ENCODE results near the gene CD300A.
A peak's percentile ranks its signal among the peaks of the same experiment; 100 is the strongest.

Gene CD300A

GRCh38 chr17:74466111-74466827 lies at the start of gene CD300A:
Gene CD300A, plus strand, starts transcription at chr17:74466634. Its CDS starts 70 bp downstream, at chr17:74466704.
- peak; percentile 78 to 89 for DNase-seq

DNA sequence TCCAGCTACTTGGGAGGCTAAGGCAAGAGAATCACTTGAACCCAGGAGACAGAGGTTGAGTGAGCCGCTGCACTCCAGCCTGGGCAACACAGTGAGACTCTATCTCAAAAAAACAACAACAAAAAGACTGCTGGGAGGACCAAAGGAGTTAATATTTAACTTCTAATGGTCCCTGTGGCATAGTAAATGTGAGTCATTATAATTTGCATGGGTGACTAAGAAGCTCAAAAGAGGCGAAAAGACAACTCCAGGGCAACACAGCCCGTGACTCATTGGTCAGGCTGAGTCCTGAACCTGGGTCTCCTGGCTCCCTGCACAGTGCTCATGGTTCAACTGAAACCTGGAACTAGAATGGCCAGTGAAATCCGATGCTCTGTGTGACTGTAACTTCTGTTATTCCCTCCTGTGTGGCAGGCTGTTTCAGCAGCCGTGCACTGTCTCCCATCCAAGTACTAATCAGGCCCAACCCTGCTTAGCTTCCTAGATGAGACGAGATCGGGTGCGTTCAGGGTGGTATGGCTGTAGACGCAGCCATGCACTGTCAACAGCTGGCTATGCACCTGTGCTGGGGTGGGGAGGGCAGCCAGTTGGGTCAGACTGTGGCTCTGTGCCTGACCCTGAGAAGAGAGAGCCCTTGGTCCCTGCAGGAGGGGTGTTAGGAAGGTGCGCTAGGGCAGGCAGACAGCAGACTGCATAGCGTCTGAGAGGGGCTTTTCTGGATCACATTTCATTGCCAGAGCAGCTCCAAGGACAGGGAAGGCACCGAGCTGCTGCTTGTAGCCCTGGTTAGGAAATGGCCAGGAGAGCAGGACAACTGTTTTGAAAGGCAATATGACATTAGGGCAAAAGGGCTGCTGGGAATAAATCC lies 49.0 kb upstream of the CD300A start:
- no peak for DNase-seq

GRCh38 chr17:74419928-74420411 lies 46.5 kb upstream of the CD300A start:
- DNase-seq = no peak

DNA sequence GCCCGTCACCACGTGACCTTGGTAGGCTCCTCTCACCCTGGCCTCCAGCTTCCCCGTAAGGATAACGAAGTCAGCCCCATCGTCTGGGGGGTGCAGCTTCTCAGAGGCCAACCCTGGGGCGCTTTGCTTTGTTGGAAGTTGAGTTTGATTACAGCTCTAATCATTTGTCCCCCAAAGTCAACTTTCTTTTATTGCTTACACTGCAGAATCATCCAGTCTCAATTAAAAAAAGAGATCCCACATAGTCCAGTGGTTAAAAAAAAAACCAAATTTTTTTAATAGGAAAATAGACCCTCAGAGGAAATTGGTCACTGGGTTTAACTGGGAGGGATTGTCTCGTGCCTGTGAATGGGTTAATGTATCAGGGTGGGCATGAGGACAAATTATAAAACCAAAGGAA lies 42.3 kb upstream of the CD300A start:
- DNase-seq = no peak

DNA sequence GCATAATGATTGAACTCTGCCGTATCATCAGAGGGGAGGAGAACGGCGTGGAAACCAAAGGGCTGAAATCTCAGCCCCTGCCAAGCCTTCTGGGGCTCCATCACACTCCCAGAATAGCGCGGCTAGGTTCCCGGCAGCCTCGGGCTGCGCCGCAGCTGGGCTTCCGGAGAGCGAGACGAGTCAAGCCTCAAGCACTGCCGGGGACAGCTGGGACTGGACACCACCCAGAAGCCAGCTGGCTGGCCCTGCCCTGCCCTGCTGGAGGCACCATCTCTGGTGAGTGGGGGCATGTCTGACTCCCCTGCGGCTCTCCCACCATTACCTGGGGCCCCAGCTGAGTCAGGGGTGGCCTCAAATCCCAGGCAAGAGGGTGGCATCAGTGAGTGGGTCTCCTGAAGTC lies 41.8 kb upstream of the CD300A start:
- DNase-seq = no peak

DNA sequence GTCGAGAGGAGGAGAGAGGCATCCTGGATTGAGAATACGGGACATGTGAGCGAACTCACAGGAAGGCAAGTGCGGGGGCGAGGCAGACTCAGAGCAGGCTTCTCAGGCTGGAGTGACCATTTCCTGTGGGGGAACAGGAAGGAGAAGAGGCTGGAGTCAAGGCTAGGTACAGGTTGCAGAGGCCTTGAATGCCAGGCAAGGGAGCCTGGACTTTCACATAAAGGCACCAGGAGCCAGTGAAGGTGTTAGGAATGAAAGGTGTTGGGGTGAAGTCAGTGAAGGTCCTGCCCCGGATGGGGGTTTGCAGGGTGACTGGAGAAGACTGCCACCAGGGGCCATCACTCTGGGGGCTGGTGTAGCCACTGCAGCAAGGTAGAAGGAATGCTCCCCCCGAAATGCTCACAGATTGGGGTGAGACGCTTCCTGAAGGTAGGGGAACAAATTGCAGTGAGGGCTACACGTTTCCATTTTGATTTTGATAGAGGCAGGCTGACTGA lies 39.8 kb upstream of the CD300A start:
- DNase-seq = no peak

- no peak for DNase-seq
Observed at GRCh38 chr17:74427048-74427762, 39.2 kb upstream of the CD300A start.

GRCh38 chr17:74427763-74428153 lies 38.7 kb upstream of the CD300A start:
- DNase-seq = no peak

DNA sequence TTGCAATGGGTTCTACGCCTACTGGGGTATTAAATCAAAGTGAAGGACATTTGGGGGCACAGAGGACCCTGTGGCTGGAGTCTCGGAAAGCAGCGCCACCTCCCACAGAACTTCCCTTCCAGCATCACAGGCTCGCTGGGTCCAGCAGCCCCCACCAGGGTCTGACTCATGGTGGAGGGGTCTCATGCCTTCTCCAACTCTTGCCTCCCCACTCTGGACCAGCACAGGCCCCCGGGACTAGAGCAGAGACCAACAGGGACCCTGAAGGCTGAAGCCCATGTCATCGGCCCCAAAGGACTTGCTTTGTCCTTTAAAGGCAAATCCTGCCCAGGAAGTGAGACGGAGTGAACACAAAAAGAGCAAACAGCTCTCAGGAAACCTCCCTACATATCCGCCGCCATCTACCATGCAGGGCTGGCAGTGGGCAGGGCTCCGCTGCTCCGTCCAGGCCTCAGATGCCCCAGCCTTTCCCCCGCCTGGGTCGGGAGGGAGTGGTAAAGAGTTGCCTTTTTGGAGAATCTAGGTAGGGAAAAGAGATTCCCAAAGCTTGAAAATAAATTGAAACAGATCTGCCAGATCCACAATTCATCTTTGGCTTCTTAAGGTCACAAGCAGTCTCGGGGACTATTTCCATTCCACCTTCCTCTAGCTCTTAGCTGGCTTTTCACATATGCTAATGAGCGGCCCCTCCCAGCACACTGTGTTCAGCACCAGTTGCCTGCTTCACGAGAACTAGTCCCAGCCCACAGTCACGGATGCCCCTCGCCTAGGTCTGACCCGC lies 36.6 kb upstream of the CD300A start:
- DNase-seq = no peak

DNA sequence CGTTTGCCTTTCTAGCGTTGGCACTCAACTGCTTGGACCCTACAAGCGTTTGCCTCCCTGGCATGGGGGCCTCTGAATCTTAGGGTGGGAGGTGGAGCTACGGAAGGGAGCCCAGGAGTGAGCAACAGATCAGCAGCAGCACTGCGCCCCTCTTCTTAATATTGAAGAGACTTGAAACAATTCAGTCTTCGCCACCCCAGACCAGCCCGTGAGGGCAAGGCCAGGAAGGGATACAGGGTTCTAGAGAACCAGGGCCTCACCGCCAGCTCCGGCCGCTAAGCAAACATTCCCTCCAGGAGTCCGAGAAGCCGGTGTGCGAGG lies 36.1 kb upstream of the CD300A start:
- no peak for DNase-seq

DNA sequence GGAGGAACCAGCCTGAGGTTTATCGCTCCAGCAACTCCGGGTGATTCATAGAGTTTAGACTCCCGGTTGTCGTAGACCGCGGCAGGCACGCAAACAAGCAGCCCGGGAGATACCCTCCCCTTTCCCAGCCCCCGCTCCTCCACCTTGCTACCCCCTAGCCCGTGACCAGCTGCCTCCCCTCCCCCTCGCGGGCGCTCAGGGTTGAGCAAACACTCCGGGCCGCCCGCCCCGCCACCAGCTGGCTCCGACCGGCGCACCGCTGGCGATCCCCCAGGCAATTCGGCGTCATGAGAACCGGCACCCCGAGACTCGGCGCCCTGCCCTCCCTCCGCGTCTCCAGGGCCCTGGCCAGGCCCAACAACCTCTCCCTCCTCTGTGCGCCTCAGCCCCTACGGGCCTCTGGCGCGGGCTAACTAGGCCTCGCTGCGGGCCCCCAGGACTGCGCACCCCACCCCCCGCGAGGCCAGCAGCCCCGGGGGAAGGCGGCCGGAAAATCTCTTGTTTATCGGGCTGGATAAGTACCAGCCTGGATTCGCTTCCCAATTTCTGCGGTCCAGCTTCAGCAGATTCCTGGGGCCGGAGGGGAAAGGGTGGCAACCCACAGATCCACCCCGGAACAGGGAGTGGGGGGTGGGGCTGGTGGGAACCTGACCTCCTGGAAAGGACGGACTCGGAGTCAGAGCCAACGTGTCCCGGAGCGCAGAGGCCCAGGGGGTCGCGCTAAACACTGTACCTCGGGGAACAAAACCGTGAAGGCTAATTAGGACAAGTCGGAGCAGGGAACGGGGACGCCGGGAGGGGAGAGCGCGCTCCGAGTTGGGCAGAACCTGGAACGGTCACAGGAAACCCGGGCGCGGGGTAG lies 35.5 kb upstream of the CD300A start:
- no peak for DNase-seq

- no peak for DNase-seq
Observed at GRCh38 chr17:74431568-74432423, 34.6 kb upstream of the CD300A start, which contains the start of gene GPRC5C. Gene GPRC5C, plus strand, starts transcription at chr17:74432088. Its CDS starts 7,689 bp downstream, at chr17:74439777.

DNA sequence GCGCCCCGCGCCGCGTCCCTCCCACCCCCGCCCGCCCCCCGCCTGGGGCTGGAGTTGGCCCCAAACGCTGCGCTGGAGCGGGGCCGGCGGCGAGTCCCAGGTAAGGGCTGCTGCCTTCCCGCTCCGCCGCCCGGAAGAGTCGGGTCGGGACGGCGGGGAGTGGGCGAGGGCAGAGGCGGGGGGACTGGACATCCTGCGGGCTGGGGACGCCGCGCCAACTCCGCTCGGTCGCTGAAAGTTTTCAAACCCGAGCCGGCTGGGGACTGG lies 34.1 kb upstream of the CD300A start:
- no peak for DNase-seq

GRCh38 chr17:74432766-74433391 lies 33.6 kb upstream of the CD300A start:
- DNase-seq = no peak

DNA sequence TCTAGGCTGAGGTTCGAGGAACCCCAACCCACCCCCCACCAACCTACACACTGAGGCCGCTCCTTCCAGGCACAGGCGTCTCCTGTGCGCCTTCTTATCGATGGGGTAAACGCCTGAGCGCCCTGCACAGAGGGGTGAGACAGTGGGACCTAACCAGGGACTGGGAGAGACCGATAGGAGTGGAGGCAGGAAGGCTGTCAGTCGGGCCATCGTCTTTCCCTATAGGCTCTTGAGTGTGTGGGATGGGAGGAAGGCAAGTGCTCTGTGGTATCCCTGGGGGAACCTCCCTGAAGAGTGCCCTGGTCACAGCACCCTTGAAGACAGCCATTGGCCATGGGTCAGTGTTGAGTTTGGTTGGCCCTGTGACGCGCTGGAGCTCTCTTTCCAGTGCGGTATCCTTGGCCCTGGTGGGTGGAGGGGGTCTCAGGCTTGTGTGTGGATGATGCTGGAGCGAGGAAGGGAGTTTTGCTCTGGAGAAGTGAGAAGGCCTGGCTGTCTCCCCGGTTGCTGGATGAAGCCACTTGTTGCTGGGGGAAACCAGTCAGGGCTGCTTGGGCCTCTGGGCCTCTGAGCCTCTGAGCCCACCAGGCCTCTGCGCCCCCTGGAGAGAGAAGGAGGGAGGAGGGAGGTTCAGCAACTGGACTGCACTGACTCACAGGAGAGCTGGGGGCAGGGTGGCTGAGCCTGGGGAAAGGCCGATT lies 32.9 kb upstream of the CD300A start:
- DNase-seq = no peak

GRCh38 chr17:74435775-74436359 lies 30.6 kb upstream of the CD300A start:
- DNase-seq = no peak

DNA sequence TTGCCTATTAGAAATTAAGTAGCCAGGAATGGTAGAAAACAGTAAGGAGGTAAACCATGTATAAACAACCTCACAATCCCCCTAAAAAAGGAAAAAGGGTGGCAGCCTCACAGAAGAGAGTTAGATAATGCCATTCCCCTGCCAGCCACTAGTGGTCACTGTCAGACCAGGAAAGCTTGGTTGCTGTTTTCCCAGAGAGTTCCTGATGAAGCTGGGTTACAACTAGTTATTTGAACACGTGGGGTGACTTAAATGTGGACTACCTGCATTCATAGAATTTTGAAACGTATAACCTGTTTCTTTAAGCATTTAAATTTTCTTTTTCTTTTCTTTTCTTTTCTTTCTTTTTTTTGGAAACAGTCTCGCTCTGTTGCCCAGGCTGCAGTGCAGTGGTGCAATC lies 28.7 kb upstream of the CD300A start:
- DNase-seq = peak; percentile 52 to 59

DNA sequence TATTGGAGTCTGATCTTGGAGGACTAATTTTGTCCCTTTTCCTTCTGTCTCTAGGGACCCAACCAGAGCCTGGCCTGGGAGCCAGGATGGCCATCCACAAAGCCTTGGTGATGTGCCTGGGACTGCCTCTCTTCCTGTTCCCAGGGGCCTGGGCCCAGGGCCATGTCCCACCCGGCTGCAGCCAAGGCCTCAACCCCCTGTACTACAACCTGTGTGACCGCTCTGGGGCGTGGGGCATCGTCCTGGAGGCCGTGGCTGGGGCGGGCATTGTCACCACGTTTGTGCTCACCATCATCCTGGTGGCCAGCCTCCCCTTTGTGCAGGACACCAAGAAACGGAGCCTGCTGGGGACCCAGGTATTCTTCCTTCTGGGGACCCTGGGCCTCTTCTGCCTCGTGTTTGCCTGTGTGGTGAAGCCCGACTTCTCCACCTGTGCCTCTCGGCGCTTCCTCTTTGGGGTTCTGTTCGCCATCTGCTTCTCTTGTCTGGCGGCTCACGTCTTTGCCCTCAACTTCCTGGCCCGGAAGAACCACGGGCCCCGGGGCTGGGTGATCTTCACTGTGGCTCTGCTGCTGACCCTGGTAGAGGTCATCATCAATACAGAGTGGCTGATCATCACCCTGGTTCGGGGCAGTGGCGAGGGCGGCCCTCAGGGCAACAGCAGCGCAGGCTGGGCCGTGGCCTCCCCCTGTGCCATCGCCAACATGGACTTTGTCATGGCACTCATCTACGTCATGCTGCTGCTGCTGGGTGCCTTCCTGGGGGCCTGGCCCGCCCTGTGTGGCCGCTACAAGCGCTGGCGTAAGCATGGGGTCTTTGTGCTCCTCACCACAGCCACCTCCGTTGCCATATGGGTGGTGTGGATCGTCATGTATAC lies 26.5 kb upstream of the CD300A start:
- no peak for DNase-seq

Measured in AML-193 (cell line).